Caco-2 (cell line): ENCODE results near the gene RGS10. TPM values are rescaled to one million over a fixed set of nuclear protein-coding genes. Genes with fewer than 3 reads are reported as not detected.

ENCODE experiments used
- BruUV-seq: library from RNA; stranded (reverse); fragments of 400-500 nt; replicated peaks from 2 replicates; lab custom pipeline; 2021; lab: Mats Ljungman, UMichigan
- CTCF ChIA-PET: fragments of 300-600 bp; sonication (Branson Sonifier 250); formaldehyde crosslinking; loops from one replicate; lab custom pipeline; 2022; ENCODE audit warnings: antibody characterized with exemption; lab: Charles Lee
- POLR2A ChIA-PET: fragments of 300-600 bp; sonication (Branson Sonifier 250); formaldehyde crosslinking; loops from one replicate; lab custom pipeline; 2022; ENCODE audit warnings: antibody characterized with exemption; lab: Charles Lee
- DNase-seq, 2 experiments: peaks; one replicate each; pipeline versions ENCODE4 v3.0.0 to v3.0.0-alpha.2; 2020 to 2022
- H3K27me3 ChIP-seq: replicated peaks from 2 replicates; pipeline ENCODE4 v1.6.0; 2011; ENCODE audit warnings: low read length; ENCODE audit not compliant: control insufficient read depth, insufficient read depth
- H3K36me3 ChIP-seq: 2 replicates; pipeline ENCODE4 v1.5.1; 2011; ENCODE audit warnings: low read length; ENCODE audit not compliant: control insufficient read depth, insufficient read depth
- H3K4me1 ChIP-seq: fragments of 250-450 bp; sonication (Bioruptor Pico); 2 replicates; pipeline ENCODE4 v1.5.1; 2020; ENCODE audit warnings: mild to moderate bottlenecking
- H3K4me3 ChIP-seq: 2 replicates; pipeline ENCODE4 v1.5.1; 2011; ENCODE audit warnings: low read depth, mild to moderate bottlenecking, control low read depth, low read length
- H3K9me3 ChIP-seq: fragments of 250-450 bp; sonication (Bioruptor Pico); 2 replicates; pipeline ENCODE4 v1.5.1; 2020; ENCODE audit warnings: mild to moderate bottlenecking, moderate library complexity
- H3K27ac Mint-ChIP-seq: one replicate; pipeline ENCODE4 v1.8.0; 2022; ENCODE audit warnings: mixed read lengths; ENCODE audit not compliant: unreplicated experiment
- H3K27me3 Mint-ChIP-seq: one replicate; pipeline ENCODE4 v1.8.0; 2022; ENCODE audit warnings: mixed read lengths; ENCODE audit not compliant: insufficient read depth, unreplicated experiment
- H3K36me3 Mint-ChIP-seq: one replicate; pipeline ENCODE4 v1.8.0; 2022; ENCODE audit warnings: mild to moderate bottlenecking, mixed read lengths; ENCODE audit not compliant: insufficient read depth, unreplicated experiment
- H3K4me1 Mint-ChIP-seq: one replicate; pipeline ENCODE4 v1.8.0; 2022; ENCODE audit warnings: low read depth, mixed read lengths; ENCODE audit not compliant: unreplicated experiment
- H3K4me3 Mint-ChIP-seq: one replicate; pipeline ENCODE4 v1.8.0; 2022; ENCODE audit warnings: mild to moderate bottlenecking, moderate library complexity, mixed read lengths; ENCODE audit not compliant: unreplicated experiment
- H3K9me3 Mint-ChIP-seq: one replicate; pipeline ENCODE4 v1.8.0; 2022; ENCODE audit warnings: mixed read lengths; ENCODE audit not compliant: unreplicated experiment
- CTCF ChIP-seq, 2 experiments: fragments of 200-600 bp in 1 of 2; IDR thresholded peaks; 1 replicate in 1 of 2; 2 replicates in 1 of 2; pipeline versions ENCODE4 v1.5.1 to v1.8.0; 2011 to 2022; ENCODE audit warnings: antibody characterized with exemption in 1 of 2, control low read depth in 1 of 2, inconsistent platforms in 1 of 2, low read depth in 1 of 2, low read length in 1 of 2, mild to moderate bottlenecking in 1 of 2, moderate library complexity in 1 of 2; ENCODE audit not compliant: insufficient read depth in 1 of 2, severe bottlenecking in 1 of 2, unreplicated experiment in 1 of 2
- intact Hi-C: fragments of 100-400 bp; cut with micrococcal nuclease; formaldehyde crosslinking; loops from one replicate; pipeline ENCODE4 v1.10.0; 2022; ENCODE audit not compliant: unreplicated experiment
- total RNA-seq: library from RNA; stranded (reverse); gene quantifications from 2 replicates; pipeline ENCODE4 v1.2.3, GENCODE V29; 2022

RGS10 gene
- total RNA-seq, 1 experiment from 2014 or later: 23.2 TPM

DNA sequence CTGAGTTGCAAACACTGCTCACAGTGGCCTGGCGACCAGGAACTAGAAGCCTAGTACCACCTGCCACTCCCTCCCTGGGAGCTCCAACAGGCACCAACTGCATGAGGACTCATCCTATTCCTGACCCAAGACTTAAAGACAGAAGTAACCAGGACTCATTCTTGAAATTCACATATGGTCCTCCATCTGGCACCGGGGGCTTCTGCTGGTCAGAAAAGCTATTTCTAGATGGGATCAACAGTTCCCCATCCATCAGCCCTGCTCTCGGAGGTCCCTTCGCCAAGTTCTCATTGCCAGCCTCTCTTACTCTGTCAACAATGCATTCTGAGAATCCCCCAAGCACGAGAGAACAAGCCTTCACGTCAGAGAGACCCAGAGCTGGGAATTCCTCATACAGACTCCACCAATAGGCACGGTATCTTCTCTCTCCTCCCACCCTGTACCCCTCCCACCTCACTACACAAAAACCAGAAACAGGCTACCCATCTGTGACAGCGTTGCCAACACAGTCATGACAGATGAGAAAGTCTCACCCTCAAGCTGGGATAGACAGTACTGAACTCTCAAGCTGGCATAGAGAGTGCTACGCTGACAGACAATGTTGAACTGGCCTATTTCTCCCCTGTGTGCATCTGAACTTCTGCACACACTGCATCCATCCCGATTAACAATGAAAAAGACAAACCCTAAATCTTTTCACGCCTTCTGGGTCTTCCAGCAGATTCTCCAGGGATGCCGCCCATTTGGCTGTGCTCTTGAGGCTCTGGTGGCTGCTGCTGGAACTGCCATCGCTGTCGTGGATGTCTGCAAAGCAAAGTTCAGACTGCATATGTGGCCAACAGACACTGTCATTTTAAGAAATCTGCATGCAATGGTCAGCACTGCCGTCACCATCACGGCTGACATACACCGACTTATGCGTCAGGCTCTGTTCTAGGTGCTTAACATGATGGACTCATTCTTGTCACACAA, 15.6 kb downstream of the RGS10 start:
- peak; percentile 25 to 41 for TF ChIP-seq CTCF (IDR thresholded peaks at IDR 0.05; ENCODE audit: insufficient read depth in 1 of 2, low read depth in 1 of 2, low read length in 1 of 2, severe bottlenecking in 1 of 2, unreplicated experiment in 1 of 2)
- H3K9me3 Mint-ChIP-seq: no peaks in the 10 kb centered on the region
- no peaks in the 10 kb centered on the region for H3K27me3 Mint-ChIP-seq
- Histone ChIP-seq H3K4me1 (no peaks in the 10 kb centered on the region), H3K4me3 (no peak overlapping the region), H3K9me3 (no peaks in the 10 kb centered on the region), H3K27me3 (no peaks in the 10 kb centered on the region), H3K36me3 (no peaks in the 10 kb centered on the region)
- peak in 1 of 2 experiments; percentile 18 for DNase-seq
- no TSS peak for BruUV-seq
- H3K4me1 Mint-ChIP-seq: no peaks in the 10 kb centered on the region
- H3K27ac Mint-ChIP-seq: no peak overlapping the region
- intact Hi-C loops: no loop called here
- H3K4me3 Mint-ChIP-seq: no peak overlapping the region
- CTCF ChIA-PET: no interaction called here
- POLR2A ChIA-PET: no interaction called here
- peaks cover 7% of the 10 kb centered on the region for H3K36me3 Mint-ChIP-seq

DNA sequence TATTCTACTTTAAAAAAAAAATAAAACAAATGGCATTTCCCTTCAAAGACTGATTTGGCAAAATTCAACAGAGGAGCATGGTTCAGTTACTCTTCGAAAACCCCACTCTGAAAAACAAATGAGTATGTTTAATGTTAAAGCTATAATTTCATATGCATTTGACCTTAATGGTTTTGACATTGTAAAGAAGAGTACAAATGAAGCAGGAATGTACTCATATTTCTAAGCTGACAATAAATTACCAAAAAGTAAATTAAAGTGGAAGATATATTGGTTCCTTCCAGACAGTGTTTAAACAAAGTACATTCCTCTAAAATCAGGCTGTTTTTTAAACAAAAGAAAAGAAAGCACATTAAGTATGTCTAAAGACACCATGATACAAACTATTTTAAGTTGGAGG, 16.4 kb downstream of the RGS10 start:
- no peak overlapping the region for H3K4me3 ChIP-seq
- BruUV-seq: no TSS peak
- no peaks in the 10 kb centered on the region for H3K36me3 ChIP-seq
- no peak for DNase-seq
- Mint-ChIP-seq H3K4me1 (no peaks in the 10 kb centered on the region), H3K9me3 (no peaks in the 10 kb centered on the region), H3K36me3 (peaks cover 7% of the 10 kb centered on the region), H3K4me3 (no peak overlapping the region), H3K27ac (no peak overlapping the region), H3K27me3 (no peaks in the 10 kb centered on the region)
- no peak for TF ChIP-seq CTCF (IDR thresholded peaks at IDR 0.05; ENCODE audit: insufficient read depth in 1 of 2, low read depth in 1 of 2, low read length in 1 of 2, severe bottlenecking in 1 of 2, unreplicated experiment in 1 of 2)
- POLR2A ChIA-PET: no interaction called here
- H3K27me3 ChIP-seq: no peaks in the 10 kb centered on the region
- H3K9me3 ChIP-seq: no peaks in the 10 kb centered on the region
- CTCF ChIA-PET: no interaction called here
- intact Hi-C loops: no loop called here
- H3K4me1 ChIP-seq: no peaks in the 10 kb centered on the region

GRCh38 chr10:119525116-119525515, 17.4 kb downstream of the RGS10 start:
- DNase-seq: no peak
- Histone ChIP-seq H3K36me3 (no peaks in the 10 kb centered on the region), H3K9me3 (no peaks in the 10 kb centered on the region), H3K27me3 (no peaks in the 10 kb centered on the region), H3K4me1 (no peaks in the 10 kb centered on the region), H3K4me3 (no peak overlapping the region)
- no peaks in the 10 kb centered on the region for H3K9me3 Mint-ChIP-seq
- no peak overlapping the region for H3K4me3 Mint-ChIP-seq
- intact Hi-C loops: no loop called here
- ChIA-PET CTCF (no interaction called here), POLR2A (no interaction called here)
- H3K36me3 Mint-ChIP-seq: peaks cover 7% of the 10 kb centered on the region
- TF ChIP-seq CTCF (IDR thresholded peaks at IDR 0.05; ENCODE audit: insufficient read depth in 1 of 2, low read depth in 1 of 2, low read length in 1 of 2, severe bottlenecking in 1 of 2, unreplicated experiment in 1 of 2): no peak
- H3K27me3 Mint-ChIP-seq: no peaks in the 10 kb centered on the region
- no peak overlapping the region for H3K27ac Mint-ChIP-seq
- BruUV-seq: no TSS peak
- H3K4me1 Mint-ChIP-seq: no peaks in the 10 kb centered on the region
